ENCODE data around the gene ATCAY.

GRCh38 chr19:3868770-3869456 is 11.6 kb upstream of the ATCAY start, which contains the start of gene ZFR2:
- TF ChIP-seq, protein P1, sequence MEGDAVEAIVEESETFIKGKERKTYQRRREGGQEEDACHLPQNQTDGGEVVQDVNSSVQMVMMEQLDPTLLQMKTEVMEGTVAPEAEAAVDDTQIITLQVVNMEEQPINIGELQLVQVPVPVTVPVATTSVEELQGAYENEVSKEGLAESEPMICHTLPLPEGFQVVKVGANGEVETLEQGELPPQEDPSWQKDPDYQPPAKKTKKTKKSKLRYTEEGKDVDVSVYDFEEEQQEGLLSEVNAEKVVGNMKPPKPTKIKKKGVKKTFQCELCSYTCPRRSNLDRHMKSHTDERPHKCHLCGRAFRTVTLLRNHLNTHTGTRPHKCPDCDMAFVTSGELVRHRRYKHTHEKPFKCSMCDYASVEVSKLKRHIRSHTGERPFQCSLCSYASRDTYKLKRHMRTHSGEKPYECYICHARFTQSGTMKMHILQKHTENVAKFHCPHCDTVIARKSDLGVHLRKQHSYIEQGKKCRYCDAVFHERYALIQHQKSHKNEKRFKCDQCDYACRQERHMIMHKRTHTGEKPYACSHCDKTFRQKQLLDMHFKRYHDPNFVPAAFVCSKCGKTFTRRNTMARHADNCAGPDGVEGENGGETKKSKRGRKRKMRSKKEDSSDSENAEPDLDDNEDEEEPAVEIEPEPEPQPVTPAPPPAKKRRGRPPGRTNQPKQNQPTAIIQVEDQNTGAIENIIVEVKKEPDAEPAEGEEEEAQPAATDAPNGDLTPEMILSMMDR (IDR thresholded peaks at IDR 0.05) = no peak
- no peak for TF ChIP-seq POLR2A (IDR thresholded peaks at IDR 0.05)

Data from testis (tissue), 2 donors.